H9 (cell line): ENCODE results near the gene CYP19A1. TPM values are rescaled to one million over a fixed set of nuclear protein-coding genes. Genes with fewer than 3 reads are reported as not detected.

ENCODE experiments used
- DNase-seq: peaks from one replicate; pipeline ENCODE4 v3.0.0-alpha.2; 2017
- H2AFZ ChIP-seq: one replicate; pipeline ENCODE4 v1.6.1; 2013; ENCODE audit warnings: mild to moderate bottlenecking, low read length, control low read depth, moderate library complexity
- H2AK5ac ChIP-seq: 2 replicates; pipeline ENCODE4 v1.6.1; 2013; ENCODE audit warnings: low read length, control low read depth, mixed read lengths; ENCODE audit not compliant: insufficient read length
- H2BK120ac ChIP-seq: one replicate; pipeline ENCODE4 v1.6.1; 2013; ENCODE audit warnings: low read depth, mild to moderate bottlenecking, low read length, control low read depth, inconsistent platforms; ENCODE audit not compliant: poor library complexity, severe bottlenecking
- H2BK12ac ChIP-seq: 2 replicates; pipeline ENCODE4 v1.6.1; 2013; ENCODE audit warnings: low read length, control low read depth, mixed read lengths, low read depth; ENCODE audit not compliant: insufficient read length
- H2BK15ac ChIP-seq: 2 replicates; pipeline ENCODE4 v1.6.1; 2013; ENCODE audit warnings: low read depth, low read length, control low read depth
- H2BK20ac ChIP-seq: one replicate; pipeline ENCODE4 v1.6.1; 2013; ENCODE audit warnings: low read depth, mild to moderate bottlenecking, low read length, control low read depth, inconsistent platforms; ENCODE audit not compliant: poor library complexity, severe bottlenecking
- H2BK5ac ChIP-seq: 2 replicates; pipeline ENCODE4 v1.6.1; 2013; ENCODE audit warnings: low read length, control low read depth, mixed read lengths; ENCODE audit not compliant: insufficient read length
- H3K14ac ChIP-seq: 2 replicates; pipeline ENCODE4 v1.6.1; 2013; ENCODE audit warnings: low read length, control low read depth; ENCODE audit not compliant: insufficient read depth
- H3K18ac ChIP-seq: 2 replicates; pipeline ENCODE4 v1.6.1; 2013; ENCODE audit warnings: low read depth, mild to moderate bottlenecking, mixed read lengths, low read length, control low read depth; ENCODE audit not compliant: insufficient read length
- H3K23ac ChIP-seq: 2 replicates; pipeline ENCODE4 v1.6.1; 2013; ENCODE audit warnings: low read length, control low read depth, mixed read lengths, low read depth; ENCODE audit not compliant: insufficient read length
- H3K23me2 ChIP-seq: 2 replicates; pipeline ENCODE4 v1.6.1; 2013; ENCODE audit warnings: low read depth, mild to moderate bottlenecking, mixed read lengths, low read length, control low read depth; ENCODE audit not compliant: insufficient read length, poor library complexity, severe bottlenecking
- H3K27ac ChIP-seq: 2 replicates; pipeline ENCODE4 v1.5.1; 2013; ENCODE audit warnings: low read length, control low read depth, mixed read lengths, low read depth; ENCODE audit not compliant: insufficient read length
- H3K27me3 ChIP-seq: 2 replicates; pipeline ENCODE4 v1.6.1; 2013; ENCODE audit warnings: low read length, control low read depth, inconsistent platforms; ENCODE audit not compliant: insufficient read depth
- H3K4ac ChIP-seq: 2 replicates; pipeline ENCODE4 v1.6.1; 2013; ENCODE audit warnings: low read depth, mild to moderate bottlenecking, control low read depth, inconsistent platforms, low read length, moderate library complexity
- H3K4me1 ChIP-seq: 2 replicates; pipeline ENCODE4 v1.6.1; 2013; ENCODE audit warnings: low read length, control low read depth, inconsistent platforms; ENCODE audit not compliant: insufficient read depth
- H3K4me2 ChIP-seq: 2 replicates; pipeline ENCODE4 v1.6.1; 2013; ENCODE audit warnings: low read length, control low read depth, mixed read lengths; ENCODE audit not compliant: insufficient read length, insufficient read depth
- H3K56ac ChIP-seq: 2 replicates; pipeline ENCODE4 v1.6.1; 2013; ENCODE audit warnings: low read depth, mild to moderate bottlenecking, mixed read lengths, low read length, control low read depth; ENCODE audit not compliant: insufficient read length
- H3K79me1 ChIP-seq: 2 replicates; pipeline ENCODE4 v1.6.1; 2013; ENCODE audit warnings: low read depth, mild to moderate bottlenecking, moderate library complexity, low read length, control low read depth, inconsistent platforms; ENCODE audit not compliant: insufficient read depth, poor library complexity, severe bottlenecking
- H3K79me2 ChIP-seq: 2 replicates; pipeline ENCODE4 v1.6.1; 2013; ENCODE audit warnings: low read length, control low read depth, inconsistent platforms; ENCODE audit not compliant: insufficient read depth
- H3K9ac ChIP-seq: 2 replicates; pipeline ENCODE4 v1.6.1; 2013; ENCODE audit warnings: low read length, control low read depth, mixed read lengths; ENCODE audit not compliant: insufficient read length; ENCODE audit errors: extremely low read depth
- H3K9me3 ChIP-seq: one replicate; pipeline ENCODE4 v1.6.1; 2013; ENCODE audit warnings: low read depth, low read length, inconsistent platforms; ENCODE audit not compliant: control insufficient read depth
- H3T11ph ChIP-seq: one replicate; pipeline ENCODE4 v1.6.1; 2013; ENCODE audit warnings: mild to moderate bottlenecking, low read length, control low read depth, inconsistent platforms
- H4K20me1 ChIP-seq: one replicate; pipeline ENCODE4 v1.6.1; 2013; ENCODE audit not compliant: control insufficient read depth, insufficient read length, insufficient read depth
- H4K5ac ChIP-seq: 2 replicates; pipeline ENCODE4 v1.6.1; 2013; ENCODE audit warnings: low read depth, mild to moderate bottlenecking, mixed read lengths, low read length, control low read depth; ENCODE audit not compliant: insufficient read length
- H4K8ac ChIP-seq: replicated peaks from 2 replicates; pipeline ENCODE4 v1.6.1; 2013; ENCODE audit warnings: low read length, control low read depth, mixed read lengths, low read depth; ENCODE audit not compliant: insufficient read length
- H4K91ac ChIP-seq: 2 replicates; pipeline ENCODE4 v1.6.1; 2013; ENCODE audit warnings: low read depth, mild to moderate bottlenecking, moderate library complexity, mixed read lengths, low read length, control low read depth; ENCODE audit not compliant: insufficient read length
- H3K27ac Mint-ChIP-seq, 3 experiments: 2 replicates in 2 of 3; 3 replicates in 1 of 3; pipeline ENCODE4 v1.8.0; 2020 to 2021; ENCODE audit warnings: mixed read lengths in 3 of 3, mild to moderate bottlenecking in 1 of 3, moderate library complexity in 1 of 3
- H3K27me3 Mint-ChIP-seq: 2 replicates; pipeline ENCODE4 v1.8.0; 2021; ENCODE audit warnings: low read depth, mild to moderate bottlenecking, moderate library complexity, mixed read lengths
- H3K36me3 Mint-ChIP-seq, 3 experiments: 2 replicates in 2 of 3; 3 replicates in 1 of 3; pipeline ENCODE4 v1.8.0; 2020 to 2021; ENCODE audit warnings: low read depth in 3 of 3, mixed read lengths in 3 of 3; ENCODE audit not compliant: insufficient read depth in 1 of 3
- H3K4me1 Mint-ChIP-seq, 2 experiments: 2 replicates each; pipeline ENCODE4 v1.8.0; 2020; ENCODE audit warnings: mixed read lengths in 2 of 2
- H3K4me3 Mint-ChIP-seq, 2 experiments: 2 replicates in 1 of 2; 3 replicates in 1 of 2; pipeline ENCODE4 v1.8.0; 2020 to 2021; ENCODE audit warnings: mild to moderate bottlenecking in 2 of 2, mixed read lengths in 2 of 2, moderate library complexity in 1 of 2
- H3K9me3 Mint-ChIP-seq, 2 experiments: 2 replicates in 1 of 2; 3 replicates in 1 of 2; pipeline ENCODE4 v1.8.0; 2020; ENCODE audit warnings: mild to moderate bottlenecking in 2 of 2, mixed read lengths in 2 of 2, moderate library complexity in 1 of 2
- WGBS: extraction: QIAGEN DNeasy Blood & Tissue Kit; methylation state at CpG from one replicate; pipeline ENCODE4 v1.1.7; 2013; ENCODE audit warnings: missing lambda C conversion rate, low lambda C conversion rate, mixed read lengths; ENCODE audit not compliant: insufficient read length; ENCODE audit errors: extremely low coverage; 5-methylcytosine and 5-hydroxymethylcytosine counted together
- total RNA-seq: library from RNA; stranded (reverse); gene quantifications from 2 replicates; pipeline ENCODE4 v1.2.1, GENCODE V29; 2021
- TF ChIP-seq, protein P1 (sequence below): fragments of 200-600 bp; sonication (generic); conservative IDR thresholded peaks from 3 replicates; pipeline ENCODE4 v1.8.0; 2021; ENCODE audit warnings: antibody characterized with exemption, mild to moderate bottlenecking

CYP19A1 gene
- total RNA-seq, 1 experiment from 2014 or later = not detected

DNA sequence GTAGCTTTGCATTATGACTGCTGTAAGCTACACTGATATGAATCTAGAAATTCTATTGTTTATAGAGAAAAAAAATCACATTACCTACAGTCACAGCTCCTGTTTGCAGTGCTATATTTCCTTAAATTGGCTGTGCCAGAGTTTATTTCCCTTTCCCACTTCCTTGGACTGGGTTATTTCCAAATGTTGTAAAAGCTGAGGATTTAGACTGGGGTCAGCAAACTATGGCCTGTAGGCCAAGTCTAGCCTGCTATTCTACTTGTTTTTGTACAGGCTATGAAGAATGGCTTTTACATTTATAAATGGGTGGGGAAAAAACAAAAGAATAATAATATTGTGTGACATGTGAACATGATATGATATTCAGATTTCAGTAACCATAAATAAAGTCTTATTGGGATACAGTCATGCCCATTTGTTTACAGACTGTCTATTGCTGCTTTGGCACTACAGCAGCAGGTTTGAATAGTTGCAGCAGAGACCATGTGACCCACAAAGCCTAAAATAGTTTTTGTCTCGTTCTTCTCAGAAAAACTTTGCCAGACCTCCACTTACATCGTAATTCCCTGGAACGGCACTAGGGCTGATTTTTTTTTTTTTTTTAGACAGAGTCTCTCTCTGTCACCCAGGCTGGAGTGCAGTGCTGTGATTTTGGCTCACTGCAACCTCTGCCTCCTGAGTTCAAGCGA lies 10.9 kb upstream of the CYP19A1 start:
- TF ChIP-seq, protein P1, sequence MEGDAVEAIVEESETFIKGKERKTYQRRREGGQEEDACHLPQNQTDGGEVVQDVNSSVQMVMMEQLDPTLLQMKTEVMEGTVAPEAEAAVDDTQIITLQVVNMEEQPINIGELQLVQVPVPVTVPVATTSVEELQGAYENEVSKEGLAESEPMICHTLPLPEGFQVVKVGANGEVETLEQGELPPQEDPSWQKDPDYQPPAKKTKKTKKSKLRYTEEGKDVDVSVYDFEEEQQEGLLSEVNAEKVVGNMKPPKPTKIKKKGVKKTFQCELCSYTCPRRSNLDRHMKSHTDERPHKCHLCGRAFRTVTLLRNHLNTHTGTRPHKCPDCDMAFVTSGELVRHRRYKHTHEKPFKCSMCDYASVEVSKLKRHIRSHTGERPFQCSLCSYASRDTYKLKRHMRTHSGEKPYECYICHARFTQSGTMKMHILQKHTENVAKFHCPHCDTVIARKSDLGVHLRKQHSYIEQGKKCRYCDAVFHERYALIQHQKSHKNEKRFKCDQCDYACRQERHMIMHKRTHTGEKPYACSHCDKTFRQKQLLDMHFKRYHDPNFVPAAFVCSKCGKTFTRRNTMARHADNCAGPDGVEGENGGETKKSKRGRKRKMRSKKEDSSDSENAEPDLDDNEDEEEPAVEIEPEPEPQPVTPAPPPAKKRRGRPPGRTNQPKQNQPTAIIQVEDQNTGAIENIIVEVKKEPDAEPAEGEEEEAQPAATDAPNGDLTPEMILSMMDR = no peak
- no peaks in the 10 kb centered on the region for H3K9me3 Mint-ChIP-seq
- H3K4me1 Mint-ChIP-seq = no peaks in the 10 kb centered on the region
- no peak overlapping the region for H2BK5ac ChIP-seq
- H3K79me1 ChIP-seq = no peaks in the 10 kb centered on the region
- H2BK12ac ChIP-seq = no peak overlapping the region
- H3K4me3 Mint-ChIP-seq = no peak overlapping the region
- H2AFZ ChIP-seq = no peak overlapping the region
- DNase-seq = no peak
- H3K4me1 ChIP-seq = no peaks in the 10 kb centered on the region
- H3K23ac ChIP-seq = no peak overlapping the region
- no peak overlapping the region for H2AK5ac ChIP-seq
- no peaks in the 10 kb centered on the region for H3K23me2 ChIP-seq
- no peak overlapping the region for H4K5ac ChIP-seq
- no peak overlapping the region for H3K56ac ChIP-seq
- no peak overlapping the region for H3K27ac Mint-ChIP-seq
- no peak overlapping the region for H3K27ac ChIP-seq
- no peak overlapping the region for H4K91ac ChIP-seq
- H2BK15ac ChIP-seq = no peak overlapping the region
- H3K27me3 Mint-ChIP-seq = peaks cover 22% of the 10 kb centered on the region
- H3K4me2 ChIP-seq = no peak overlapping the region
- no peak overlapping the region for H3K9ac ChIP-seq
- H2BK20ac ChIP-seq = no peak overlapping the region
- H3K79me2 ChIP-seq = no peaks in the 10 kb centered on the region
- no peak overlapping the region for H3K18ac ChIP-seq
- no peak overlapping the region for H3T11ph ChIP-seq
- no peaks in the 10 kb centered on the region for H3K36me3 Mint-ChIP-seq
- H3K27me3 ChIP-seq = no peaks in the 10 kb centered on the region
- no peak overlapping the region for H3K14ac ChIP-seq
- no CpG with 5 or more reads among the region's 4 CpGs for WGBS
- H4K20me1 ChIP-seq = no peaks in the 10 kb centered on the region
- no peak overlapping the region for H2BK120ac ChIP-seq
- no peaks in the 10 kb centered on the region for H3K9me3 ChIP-seq
- no peak overlapping the region for H4K8ac ChIP-seq
- no peak overlapping the region for H3K4ac ChIP-seq
